ENCODE data around the gene CREBBP.

DNA sequence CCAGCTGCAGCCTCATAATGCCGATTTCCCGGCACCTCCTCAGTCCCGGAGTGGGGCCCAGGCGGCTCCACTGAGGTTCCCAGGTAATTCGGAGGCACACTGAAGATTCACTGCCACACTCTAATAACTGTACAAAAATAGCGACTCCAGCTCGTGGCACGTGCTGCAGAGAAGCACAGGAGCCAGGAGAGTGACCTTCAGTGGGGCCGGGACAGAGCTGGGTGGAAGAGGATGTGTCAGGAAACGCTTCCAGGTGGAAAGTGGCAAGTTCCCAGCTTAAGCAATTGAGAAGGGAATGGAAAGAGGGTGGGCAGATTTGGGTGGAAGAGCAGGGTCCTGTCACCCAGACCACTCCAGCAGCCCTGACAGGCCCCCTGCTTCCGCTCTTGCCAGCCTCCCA, 160.1 kb downstream of the CREBBP start:
- TF ChIP-seq, protein P1, sequence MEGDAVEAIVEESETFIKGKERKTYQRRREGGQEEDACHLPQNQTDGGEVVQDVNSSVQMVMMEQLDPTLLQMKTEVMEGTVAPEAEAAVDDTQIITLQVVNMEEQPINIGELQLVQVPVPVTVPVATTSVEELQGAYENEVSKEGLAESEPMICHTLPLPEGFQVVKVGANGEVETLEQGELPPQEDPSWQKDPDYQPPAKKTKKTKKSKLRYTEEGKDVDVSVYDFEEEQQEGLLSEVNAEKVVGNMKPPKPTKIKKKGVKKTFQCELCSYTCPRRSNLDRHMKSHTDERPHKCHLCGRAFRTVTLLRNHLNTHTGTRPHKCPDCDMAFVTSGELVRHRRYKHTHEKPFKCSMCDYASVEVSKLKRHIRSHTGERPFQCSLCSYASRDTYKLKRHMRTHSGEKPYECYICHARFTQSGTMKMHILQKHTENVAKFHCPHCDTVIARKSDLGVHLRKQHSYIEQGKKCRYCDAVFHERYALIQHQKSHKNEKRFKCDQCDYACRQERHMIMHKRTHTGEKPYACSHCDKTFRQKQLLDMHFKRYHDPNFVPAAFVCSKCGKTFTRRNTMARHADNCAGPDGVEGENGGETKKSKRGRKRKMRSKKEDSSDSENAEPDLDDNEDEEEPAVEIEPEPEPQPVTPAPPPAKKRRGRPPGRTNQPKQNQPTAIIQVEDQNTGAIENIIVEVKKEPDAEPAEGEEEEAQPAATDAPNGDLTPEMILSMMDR (IDR thresholded peaks at IDR 0.05) = no peak
- TF ChIP-seq POLR2A (IDR thresholded peaks at IDR 0.05) = no peak
